Activated T-helper 1 cell treated with anti-CD3 and anti-CD28 coated beads, Interleukin-2, amount 50 U/mL, for 16 hours (primary cell): ENCODE measurements around the gene GDF11.

ENCODE experiments used
- DNase-seq, 2 donors: peaks; one replicate each; pipeline ENCODE4 v3.0.0-alpha.2; 2020; ENCODE audit warnings: low read depth in 1 of 2, low spot score in 1 of 2

GDF11 gene

GRCh38 chr12:55707219-55707671, 35.7 kb upstream of the GDF11 start:
- no peak for DNase-seq

GRCh38 chr12:55707841-55708694, 34.9 kb upstream of the GDF11 start, which contains the start of gene ITGA7:
ITGA7 (minus strand) TSS chr12:55707904; CDS start chr12:55707682, 222 bp downstream.
- peak; percentile 32 to 47 for DNase-seq

- no peak for DNase-seq
Observed at GRCh38 chr12:55708695-55709233, 34.2 kb upstream of the GDF11 start.

DNA sequence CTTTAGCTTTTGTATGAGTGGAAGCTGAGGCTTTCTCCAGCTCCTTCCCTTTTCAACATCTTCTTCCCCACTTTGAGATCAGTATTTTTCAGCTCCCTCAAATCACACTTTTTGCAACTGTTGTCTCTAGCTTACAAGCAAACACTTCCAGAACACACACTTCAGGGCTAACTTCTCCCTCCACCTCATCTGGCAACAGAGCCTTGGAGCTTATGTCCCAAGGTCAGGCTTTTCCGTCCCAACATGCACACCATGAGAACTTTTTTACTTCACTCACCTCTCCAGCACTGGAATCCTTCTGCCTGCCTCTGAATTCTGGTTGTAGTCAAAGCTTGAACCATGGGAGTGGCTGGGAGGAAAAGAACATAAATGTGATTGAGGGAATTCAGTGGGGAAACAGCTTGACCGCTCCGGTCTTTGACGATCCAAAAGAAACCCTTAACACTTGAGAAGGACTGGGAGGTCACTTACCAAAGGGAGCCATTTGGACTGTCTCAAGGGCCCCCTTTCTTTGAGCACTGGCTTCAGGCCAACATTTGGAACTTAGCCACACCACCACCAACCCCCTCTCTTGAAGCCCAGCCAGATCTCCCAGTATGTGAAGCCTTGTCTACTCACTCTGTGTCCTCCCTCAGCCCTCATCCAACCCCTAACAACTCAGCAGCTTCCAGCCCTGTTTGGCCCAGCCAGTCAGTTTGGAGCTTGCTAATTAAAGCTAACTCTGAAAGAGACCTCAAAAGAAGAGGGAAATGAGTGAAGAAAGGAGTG, 31.0 kb upstream of the GDF11 start:
- DNase-seq, result no peak

GRCh38 chr12:55712700-55713415, 30.1 kb upstream of the GDF11 start:
- no peak for DNase-seq

DNA sequence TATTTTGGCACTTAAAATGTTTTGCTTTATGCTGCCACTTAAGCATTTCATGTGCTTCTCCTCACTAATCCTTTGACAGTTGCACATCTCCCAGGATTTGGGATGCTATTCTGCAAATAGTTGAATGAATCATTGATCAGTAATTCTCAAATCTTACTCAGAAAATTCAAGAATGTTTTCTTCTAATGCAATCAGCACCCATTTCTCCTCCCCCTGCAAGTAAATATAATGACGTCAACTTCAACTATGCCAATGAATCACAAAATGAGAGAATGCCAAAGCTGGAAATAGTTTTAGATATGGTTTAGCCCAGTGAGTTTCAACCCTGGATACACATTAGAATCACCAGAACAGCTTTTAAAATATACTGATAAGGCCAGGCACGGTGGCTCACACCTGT, 29.2 kb upstream of the GDF11 start:
- DNase-seq, result no peak

- no peak for DNase-seq
Observed at GRCh38 chr12:55715169-55715764, 27.7 kb upstream of the GDF11 start.

DNA sequence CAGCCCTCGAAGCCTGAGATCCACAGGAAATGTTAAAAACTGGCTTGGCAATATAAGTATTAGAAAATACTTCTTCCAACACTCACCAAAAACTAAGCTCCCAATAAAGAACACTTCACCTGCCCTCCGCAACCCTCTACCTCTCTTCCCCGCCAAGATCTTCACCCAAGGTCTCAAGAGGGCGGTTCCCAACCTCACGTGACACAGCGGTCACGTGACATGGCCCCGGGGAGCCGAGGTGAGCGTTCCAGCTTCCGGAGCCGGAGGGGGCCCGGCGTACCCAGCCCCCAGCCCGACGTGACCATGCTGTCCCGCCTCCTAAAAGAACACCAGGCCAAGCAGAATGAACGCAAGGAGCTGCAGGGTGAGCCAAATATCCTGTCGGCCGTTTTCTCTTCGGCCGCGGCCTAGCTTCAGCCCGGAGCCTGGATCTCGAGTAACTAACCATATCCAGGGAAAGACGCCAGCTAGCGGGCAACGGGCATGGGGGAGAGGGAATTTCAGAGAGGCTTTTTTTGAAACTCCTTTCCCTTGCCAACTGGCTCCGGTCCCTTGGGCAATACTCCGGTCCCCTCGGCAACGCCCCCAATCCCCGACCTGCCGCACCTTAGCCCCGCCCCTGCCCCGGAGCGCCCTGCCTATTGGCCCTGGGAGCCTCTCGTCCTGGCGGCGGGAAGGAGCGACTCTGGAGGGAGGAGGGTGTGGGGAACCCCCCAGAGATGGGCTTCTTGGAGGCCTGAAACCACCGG, 26.9 kb upstream of the GDF11 start, which contains the start of gene BLOC1S1:
Gene BLOC1S1, plus strand, starts transcription at position 214 of the 749 bp plus-strand sequence. Its CDS starts 6 bp downstream, at position 220.
- DNase-seq, result peak; percentile 84 to 88

DNA sequence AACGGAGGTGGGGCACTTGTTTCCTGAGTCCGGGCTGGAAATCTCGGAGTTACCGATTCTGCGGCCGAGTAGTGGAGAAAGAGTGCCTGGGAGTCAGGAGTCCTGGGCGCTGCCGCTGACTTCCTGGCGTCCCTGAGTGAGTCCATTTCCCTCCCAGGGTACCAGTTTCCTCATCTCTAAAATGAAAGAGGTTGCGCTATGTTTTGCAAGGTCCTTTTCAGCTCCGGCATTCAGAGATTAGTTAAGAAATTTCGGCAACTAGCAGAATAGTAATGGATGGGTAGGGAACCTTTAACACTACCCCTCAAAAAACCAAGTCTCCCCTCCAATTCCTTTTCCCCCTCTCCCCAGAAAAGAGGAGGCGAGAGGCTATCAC, 26.4 kb upstream of the GDF11 start:
- no peak for DNase-seq

GRCh38 chr12:55717011-55718007, 25.6 kb upstream of the GDF11 start:
- DNase-seq, result no peak

DNA sequence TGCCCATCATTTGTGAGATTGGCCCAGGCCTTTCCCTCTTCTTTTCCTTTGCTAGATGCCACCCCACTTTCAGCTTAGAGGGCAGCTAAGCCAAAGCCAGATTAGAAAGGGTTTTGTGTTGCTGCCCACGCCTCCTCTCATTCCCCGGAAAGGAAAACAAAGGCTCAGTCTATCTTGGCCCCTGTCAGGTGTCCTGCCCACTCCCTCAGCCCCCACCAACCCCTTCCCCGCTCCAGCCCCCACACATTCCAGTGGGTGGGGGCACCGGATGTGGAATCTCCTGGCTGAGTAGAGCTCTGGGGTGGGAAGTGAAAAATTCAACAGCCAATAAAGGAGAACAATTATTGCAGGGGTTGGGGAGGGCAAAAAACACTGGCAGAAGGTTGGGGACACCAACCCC, 24.9 kb upstream of the GDF11 start:
- no peak for DNase-seq

DNA sequence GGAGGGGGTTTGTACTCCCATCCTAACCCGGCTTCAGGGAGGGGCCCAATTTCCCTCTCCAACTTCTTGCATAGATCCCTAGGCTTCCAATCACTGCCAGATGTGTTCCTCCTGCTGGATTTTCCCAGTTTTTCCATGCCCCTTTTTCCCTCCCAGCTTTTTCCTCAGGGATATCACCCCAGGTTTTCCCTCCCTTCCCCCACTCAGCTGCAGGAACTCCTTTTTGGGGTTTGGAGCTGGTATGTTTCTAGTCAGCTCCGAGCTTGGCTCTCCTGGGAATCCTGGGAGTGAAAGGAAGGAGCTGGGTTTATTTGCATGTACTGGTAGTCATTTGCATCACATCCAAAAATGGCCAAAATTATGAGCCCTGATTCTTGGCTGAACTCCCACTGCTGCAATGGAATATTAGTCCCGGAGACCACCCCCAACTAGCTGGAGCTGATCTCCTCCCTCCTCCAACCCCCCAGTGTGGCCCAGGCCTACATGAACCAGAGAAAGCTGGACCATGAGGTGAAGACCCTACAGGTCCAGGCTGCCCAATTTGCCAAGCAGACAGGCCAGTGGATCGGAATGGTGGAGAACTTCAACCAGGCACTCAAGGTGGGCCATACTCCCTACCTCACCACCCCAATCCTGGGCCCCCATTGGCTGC, 24.2 kb upstream of the GDF11 start:
- DNase-seq, result no peak

DNA sequence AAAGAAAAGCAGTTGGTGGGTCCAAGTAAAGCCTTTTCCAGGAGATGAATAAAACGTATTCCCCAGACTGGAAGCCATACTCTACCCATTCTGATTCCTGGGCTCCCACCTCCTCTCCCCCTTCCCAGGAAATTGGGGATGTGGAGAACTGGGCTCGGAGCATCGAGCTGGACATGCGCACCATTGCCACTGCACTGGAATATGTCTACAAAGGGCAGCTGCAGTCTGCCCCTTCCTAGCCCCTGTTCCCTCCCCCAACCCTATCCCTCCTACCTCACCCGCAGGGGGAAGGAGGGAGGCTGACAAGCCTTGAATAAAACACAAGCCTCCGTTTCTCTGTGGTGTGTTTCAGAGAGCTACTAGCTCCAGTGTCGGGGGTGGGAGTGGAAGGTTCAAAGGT, 23.6 kb upstream of the GDF11 start:
- no peak for DNase-seq

DNA sequence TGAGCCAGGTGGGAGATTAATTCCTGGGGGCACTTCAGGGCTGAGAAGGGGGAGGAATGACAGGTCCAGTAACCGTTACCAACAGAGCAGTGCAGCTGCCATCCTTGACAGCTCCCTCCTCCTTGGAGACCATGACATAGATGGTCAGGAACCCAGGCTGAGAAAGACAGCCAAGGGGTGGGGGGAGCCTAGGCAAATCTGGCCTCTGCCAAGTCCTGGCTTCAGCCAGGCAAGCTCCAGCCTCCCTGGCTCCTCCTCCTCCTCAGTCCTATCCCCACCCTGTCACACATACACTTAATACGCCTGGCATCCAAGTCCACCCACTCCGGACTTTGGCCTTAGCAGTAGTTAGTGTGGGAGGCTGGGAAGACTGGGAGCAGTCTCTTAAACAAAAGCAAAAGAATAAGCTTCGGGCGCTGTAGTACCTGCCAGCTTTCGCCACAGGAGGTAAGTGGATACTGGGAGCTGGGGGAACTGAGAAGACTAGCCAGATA, 22.8 kb upstream of the GDF11 start, which contains the start of gene RDH5:
Gene RDH5, plus strand, starts transcription at position 323 of the 494 bp plus-strand sequence. CDS start 792 bp downstream, outside the sequence.
- DNase-seq, result no peak

DNA sequence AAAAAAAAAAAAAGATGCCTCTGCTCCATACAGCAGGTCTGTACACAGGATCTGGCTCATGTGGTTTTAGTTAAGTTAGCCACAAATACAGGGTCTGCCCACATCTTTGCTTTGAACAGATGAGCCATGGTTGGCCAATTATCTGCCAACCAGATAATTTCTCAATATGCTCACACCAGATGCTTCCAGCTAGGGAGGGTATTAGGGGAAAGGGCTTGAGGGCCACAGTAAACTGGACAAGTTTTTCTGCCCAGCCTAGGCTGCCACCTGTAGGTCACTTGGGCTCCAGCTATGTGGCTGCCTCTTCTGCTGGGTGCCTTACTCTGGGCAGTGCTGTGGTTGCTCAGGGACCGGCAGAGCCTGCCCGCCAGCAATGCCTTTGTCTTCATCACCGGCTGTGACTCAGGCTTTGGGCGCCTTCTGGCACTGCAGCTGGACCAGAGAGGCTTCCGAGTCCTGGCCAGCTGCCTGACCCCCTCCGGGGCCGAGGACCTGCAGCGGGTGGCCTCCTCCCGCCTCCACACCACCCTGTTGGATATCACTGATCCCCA, 22.0 kb upstream of the GDF11 start:
- DNase-seq, result no peak

DNA sequence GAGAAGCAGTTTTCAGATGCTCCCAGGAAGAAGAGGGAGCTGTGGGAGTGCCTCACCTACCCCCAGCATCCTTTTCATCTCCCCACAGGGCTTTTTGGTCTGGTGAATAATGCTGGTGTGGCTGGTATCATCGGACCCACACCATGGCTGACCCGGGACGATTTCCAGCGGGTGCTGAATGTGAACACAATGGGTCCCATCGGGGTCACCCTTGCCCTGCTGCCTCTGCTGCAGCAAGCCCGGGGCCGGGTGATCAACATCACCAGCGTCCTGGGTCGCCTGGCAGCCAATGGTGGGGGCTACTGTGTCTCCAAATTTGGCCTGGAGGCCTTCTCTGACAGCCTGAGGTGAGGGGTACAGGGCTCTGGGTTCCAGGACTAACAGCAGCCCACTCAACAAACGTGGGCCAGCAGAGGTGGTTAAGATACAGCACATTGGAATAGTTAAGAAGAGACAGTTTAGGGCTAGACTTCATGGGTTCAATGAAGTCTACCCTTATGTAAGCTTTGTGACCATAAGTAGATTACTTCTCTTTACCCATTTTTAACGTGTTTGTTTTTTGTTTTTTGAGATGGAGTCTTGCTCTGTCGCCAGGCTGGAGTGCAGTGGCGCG, 21.2 kb upstream of the GDF11 start:
- no peak for DNase-seq

GRCh38 chr12:55722948-55723347, 20.0 kb upstream of the GDF11 start:
- DNase-seq, result no peak
